ELR (cell line): ENCODE results near the gene SCN5A.
"Not testable (repeated sequence)": the region's sequence is repeated elsewhere in the genome, so short reads cannot be mapped to it uniquely, and the experiment has no call there.

Experiments
- DNase-seq: peaks from one replicate; pipeline ENCODE4 v3.0.0-alpha.2; 2015; ENCODE audit warnings: low read depth

SCN5A gene

DNA sequence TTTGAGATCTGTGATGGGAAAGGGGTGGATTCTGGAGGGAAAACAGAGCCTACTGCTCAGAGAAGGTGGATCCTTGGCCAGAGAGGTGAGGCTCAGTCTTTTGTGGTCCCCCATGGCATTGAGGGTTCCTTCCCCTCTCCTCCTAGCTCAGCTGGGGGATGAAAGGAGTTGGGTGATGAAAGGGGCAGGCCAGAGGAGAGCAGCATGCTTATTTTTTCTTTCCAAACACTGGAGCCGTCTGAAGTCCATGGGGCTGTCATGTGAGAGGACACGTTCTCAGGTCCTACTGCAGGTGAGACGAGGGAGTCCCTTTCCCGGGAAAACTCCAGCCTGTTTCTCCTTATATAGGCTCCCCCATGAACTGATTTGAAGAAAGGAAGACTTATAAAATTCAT lies 71.4 kb downstream of the SCN5A start:
- DNase-seq = no peak

DNA sequence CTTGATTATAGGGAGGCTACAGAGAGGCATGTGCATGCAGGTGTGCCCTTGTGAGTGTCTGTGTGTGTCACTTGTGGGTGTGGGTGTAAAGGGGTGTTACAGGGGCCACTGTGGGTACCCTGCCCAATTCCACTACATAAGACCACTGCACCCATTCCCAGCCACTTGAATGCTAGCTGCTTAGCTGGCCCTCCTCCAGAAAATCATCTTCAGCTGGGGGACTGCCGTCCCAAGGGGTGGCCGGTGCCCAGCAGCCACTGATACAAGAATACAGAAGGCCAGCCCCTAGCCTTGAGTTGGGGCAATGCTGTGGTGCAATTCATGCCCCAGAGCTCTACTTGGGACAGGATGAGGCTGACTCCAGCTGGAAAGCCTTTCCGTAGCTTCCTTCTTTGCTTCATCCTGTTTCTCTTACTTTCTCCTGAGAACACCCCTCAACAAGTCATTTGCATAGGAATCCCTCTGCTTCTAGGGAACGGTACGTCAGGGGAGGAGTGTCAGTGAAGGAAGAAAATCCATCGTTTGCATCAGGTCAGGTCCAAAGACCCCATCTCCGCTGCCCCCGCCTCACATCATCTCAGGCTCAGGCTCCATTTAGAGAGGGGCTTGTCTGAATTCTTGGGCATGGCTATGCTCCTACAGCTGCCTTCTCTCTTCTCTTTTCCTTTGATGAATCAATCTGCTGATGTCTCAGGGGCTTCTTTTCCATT lies 72.0 kb downstream of the SCN5A start:
- DNase-seq = no peak

DNA sequence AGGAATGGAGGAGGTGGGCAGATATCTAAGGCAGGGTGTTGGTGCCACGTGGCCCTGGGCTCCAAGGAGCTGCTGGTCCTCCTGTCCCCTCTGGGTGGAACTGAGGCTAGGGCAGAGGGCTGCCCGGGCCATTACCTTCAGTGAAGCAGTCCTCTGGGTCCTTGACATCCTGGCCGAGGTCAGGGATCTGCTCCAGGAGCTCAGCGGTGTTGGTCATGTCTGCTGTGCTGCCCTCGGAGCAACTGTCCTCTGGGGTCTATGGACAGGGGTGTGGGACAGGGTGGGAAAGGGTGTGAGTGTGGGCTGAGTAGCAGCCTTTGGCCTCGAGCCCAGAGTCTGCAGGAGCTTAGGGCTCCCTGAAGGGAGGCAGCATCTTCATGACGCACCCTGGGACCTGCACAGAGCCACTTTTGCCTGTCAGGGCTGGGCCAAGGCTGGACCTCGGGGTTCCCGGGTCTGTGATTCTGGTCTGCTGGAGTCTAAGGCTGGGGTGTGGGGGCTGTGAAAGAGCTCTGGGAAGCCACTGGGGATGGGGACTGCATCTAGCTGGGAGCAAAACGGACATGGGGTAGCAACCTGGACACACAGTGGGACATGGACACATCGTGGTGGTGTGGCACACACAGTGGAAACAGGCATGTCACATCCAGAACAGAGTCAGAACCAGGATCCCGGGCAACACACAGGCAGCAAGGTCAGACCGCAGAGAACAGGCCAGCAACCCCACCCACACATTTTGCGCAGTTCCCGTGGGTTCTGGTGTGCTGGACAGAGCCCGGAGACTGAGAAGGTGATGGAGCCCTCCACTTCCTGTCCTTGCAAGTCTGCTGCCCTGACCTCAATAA lies 72.7 kb downstream of the SCN5A start:
- no peak for DNase-seq

DNA sequence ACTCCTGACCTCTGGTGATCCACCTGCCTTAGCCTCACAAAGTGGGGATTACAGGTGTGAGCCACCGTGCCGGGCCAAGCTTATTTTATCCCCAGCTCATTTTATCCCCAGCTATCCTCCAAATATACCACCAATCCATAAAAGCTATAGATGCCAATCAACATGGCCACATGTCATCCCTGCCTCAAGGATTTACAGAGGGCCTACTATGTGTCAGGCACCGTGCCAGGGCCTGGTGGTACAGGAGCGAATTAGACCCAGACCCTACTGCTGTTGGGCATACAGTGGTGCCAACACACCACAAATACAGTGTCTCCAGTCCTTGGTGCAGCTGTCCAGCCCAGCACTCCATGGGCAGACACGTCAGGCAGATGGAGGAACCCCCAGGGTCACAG lies 73.4 kb downstream of the SCN5A start:
- no peak for DNase-seq

DNA sequence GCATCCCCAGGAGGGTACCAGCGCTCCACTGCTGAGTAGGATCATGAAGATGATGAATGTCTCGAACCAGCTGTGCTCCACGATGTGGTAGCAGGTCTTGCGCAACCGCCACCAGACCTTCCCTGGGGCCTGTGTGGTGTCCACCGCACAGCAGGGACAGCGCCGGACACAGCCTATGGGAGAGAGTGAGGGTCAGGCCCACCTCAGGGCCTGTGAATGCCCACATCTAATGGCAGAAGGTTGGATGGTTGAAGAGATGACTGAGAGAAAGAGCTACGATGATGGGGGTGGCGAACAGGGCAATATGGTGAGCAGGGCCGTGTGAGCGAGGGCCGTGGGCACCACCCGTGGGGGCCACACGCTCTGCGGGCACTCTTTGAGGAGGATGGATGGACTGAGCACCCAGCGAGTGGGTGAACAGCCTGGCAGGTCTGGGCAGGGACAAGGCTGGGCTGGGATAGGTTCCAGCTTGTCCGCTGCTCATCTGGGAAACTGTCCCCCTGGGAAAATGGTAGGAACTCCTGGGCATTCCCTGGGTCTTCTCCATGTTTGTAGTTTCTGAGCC lies 74.1 kb downstream of the SCN5A start:
- no peak for DNase-seq

DNA sequence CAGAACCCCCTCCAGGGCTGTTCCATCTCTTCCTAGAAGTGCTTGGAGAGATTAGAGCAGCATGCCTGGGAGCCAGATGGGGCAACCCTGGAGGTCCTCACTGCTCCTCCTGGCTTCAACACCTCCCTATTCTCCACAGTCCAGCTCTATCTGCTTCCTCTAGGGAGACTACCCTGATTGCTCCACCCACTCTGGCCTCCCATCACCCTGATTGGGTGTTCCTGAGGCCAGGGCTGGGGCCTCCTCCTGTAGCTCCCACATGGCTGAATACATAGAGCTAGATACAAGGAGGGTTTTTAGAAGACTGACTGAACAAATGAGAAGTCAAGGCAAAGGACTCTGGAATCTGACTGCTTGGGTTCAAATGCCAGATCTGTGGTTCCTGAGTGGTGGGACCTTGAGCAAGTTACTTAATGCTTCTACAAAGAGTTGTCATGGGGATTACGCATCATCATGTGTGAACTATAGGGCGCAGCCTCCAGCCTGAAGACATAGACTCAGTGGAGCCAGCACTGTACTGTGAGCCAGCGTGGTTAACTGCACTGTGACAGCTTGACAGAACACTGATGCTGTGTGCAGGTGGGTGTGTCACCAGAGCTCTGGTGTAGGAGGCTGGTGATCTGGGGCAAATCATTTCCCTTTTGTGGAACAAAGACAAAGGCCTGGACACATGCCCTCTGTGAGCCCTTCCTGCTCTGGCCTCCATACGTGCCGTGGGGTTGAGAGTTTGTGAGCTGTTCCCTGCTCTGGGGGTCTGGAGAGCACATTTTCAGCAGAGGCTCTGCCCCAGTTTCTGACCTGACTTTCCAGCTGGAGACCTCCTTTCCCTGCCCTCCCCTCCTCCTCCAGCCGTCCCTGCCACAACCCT lies 74.8 kb downstream of the SCN5A start:
- peak; percentile 21 for DNase-seq

DNA sequence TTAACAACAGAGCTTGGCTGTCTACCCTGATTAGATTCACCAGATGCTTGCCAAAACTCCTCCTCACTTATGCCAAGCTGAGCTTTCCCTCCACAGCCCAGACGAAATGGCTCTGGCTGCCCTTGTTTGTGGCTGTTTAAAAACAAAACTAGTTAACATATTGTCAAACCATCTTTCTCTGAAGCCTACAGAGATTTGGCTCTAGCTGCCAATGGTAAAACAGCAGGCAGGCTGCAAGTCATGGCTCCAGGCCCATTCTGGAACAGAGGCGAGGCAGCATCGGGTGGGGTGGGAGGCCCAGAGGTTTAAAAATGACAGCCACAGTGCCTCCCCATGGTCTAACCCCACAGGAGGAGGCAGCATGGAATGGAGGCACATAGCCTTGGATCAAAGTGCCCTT lies 75.9 kb downstream of the SCN5A start:
- DNase-seq = no peak

DNA sequence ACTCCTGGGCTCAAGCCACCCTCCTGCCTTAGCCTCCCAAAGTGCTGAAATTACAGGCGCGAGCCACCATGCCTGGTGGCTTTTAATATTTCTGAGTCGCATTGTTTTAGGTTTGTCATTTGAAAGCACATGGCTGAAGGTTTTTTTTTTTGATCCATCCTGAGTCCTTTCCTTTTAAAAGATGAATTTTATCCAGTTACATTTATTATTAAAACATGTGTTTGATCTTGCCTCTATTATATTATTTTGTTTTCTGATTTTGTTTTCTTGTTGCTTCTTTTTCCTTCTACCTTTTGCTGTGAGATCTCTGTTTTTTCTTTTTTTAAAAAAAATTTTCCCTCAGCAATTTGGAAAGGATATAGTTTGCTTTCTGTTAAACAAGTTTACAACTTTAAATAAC lies 76.4 kb downstream of the SCN5A start:
- no peak for DNase-seq

DNA sequence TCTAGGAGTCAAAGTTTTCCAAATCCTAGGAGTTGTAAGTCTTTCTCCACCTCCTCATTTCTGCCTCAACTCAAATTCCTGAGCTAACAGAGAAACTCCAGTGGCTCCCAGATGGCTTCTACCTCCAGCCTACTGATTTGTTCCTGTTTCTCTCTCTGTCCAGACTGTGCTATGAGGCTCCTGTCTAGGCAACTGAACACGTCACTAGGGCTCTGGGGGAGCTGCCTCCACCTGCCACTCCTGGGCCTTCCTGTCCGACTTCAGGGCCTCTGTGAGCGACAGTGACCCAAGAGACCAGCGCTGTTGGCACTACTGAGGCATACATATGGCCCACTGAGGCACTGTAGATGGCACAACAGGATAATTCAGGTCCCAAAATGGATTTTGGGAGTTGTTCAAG lies 82.0 kb downstream of the SCN5A start:
- no peak for DNase-seq

DNA sequence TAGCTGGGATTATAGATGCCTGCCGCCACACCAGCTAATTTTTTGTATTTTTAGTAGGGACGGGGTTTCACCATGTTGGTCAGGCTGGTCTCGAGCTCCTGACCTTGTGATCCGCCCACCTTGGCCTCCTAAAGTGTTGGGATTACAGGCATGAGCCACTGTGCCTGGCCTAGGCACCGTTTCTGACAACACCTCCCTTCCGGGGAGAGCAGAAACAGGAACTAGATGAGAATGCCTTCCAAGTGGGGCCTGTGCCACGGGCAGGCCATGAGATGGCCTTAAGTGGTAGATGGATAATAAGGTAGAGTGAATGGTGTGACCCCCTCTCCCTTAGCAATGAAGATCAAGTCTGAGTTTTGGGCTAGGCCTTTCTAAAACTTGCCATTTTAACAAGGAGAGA lies 82.7 kb downstream of the SCN5A start:
- DNase-seq = not testable (repeated sequence)

DNA sequence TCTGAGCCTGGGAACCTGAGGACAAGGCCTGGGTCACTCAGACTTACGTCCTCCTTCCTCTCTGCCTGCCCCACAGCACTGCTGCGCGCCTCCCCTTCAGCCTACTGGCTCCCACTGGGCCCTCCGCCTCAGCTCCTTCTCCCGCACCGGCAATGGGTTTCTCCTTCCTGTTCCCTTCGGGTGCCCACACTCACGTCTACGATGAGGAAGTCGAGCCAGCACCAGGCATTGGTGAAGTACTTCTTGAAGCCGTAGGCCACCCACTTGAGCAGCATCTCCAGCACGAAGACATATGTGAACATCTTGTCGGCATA lies 83.3 kb downstream of the SCN5A start:
- no peak for DNase-seq

DNA sequence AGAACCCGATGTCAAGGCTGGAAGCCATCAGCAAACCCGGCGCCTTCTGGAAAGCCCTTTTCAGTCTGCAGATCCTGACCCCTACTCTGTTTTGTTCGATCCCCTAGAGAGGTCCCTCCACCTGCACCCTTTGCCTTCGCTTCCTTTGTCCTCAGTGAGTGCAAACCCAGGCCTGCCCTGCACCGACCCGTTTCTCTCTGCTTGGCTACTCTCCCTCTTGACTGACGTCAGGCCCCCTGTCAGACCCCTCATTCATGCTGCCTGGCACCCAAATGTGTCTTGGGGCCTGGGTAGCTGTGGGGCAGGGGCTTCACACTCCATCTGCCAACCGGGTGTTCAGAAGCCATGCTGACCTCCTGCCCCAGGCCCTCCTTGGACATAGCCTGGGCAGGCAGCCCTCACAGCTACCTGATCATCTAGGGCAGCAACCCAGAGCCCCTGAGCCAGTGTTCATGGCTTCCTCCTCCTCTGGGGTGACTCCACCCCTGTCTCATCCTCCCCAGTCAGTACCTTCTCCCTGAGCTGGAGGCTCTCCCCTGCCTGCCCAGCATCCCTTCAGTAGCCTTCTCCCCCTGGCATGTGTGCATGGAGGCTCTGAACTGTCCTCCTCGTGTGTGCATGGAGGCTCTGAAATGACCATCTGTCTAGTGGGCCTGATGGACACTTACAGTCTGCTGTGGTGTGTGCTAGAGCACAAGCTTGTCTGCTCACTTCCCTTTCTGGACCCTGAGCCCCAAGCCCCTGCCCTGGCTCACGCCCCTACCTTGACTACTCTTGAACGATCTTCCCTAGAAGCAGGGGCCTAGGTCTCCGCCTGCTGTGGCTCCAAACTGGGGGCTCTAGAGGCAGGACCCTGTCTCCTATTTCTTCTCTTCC lies 83.9 kb downstream of the SCN5A start:
- DNase-seq = no peak

DNA sequence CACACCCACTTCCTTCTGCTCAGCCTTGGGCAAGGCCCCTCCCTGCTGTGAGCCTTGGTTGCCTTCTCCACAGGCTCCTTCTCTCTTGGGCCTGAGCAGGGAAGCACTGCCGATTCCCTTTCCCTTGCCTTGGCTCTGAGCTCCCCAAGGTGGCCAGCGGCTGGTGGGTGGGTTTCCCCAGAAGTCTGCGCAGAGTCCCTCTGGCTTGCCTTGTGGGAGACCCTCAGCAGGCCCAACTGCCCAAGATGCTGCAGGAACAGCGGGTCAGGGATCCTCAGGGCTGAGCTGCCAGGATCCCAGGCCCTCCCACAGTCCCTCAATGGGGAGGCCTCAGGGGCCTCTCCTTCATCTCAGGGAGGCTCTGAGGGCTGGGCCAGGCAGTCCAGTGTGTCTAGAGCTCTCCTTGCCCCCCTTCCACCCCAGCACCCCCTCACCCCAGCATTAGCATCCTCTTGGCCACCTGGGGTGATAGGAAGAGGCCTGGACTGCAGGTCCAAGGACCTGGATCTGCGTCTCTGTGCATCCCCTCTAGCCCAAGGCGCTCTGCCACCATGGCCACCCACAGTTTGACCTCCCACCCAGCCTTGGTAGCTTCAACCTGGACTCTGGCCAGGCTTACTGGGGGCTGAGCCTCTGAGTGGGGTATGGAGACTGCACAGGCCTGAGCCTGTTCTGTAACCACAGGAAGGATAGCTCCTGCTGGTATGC lies 84.7 kb downstream of the SCN5A start:
- no peak for DNase-seq

DNA sequence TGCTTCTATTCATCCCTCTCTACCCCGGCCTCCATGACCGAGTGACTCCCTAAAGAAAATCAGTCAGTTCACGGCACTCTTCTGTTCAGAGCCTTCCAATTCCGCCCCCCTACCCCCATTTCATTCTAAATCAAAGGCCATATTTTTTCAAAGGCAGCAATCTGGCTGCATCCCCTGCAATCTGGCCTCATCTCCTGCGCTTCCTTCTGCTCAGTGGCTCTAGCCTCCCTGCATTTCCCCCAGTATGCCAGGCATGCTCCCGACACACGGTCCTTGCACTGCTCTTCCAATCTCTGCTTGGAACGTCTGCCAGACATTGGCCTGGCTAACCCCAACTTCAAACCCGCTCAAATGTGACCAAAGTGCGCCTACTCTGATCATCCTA lies 85.6 kb downstream of the SCN5A start:
- DNase-seq = no peak

DNA sequence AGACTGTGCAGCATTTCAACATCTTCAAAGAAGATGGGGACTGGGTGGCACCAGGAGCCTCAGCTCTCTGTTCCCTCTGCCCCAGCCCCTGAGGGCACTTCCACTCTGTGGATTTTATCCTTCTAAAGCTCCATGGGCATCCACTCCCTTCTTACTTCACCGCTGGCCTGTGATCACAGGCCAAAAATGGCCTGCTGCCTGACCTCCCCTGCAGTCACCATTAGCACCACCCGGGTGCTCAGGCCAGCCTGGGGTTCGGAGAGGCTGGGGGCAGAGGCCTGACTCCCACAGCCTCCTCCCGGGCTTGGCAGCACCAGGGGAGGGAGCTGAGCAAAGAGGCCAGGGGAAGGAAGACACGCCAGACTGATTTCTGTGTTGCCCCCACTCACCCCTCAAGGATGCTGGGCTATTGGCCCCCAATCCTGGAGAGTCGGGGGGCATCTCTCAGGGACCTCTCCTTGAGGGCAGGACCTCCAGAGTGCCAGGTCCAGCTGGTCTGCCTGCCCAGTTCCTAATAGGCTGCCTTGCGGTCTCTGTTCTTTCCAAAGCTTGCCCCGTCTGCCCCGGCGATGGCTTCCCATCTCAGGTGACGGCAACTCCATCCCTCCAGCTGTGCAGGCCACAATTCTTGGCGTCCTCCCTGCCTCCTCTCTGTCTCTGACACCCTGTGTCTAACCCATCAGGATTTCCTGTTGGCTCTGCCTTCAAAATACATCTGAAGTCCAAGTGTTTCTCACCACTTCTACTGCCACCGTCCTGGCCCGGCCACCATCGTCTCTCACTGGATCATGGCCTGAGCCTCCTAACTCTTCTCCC lies 86.2 kb downstream of the SCN5A start:
- no peak for DNase-seq

DNA sequence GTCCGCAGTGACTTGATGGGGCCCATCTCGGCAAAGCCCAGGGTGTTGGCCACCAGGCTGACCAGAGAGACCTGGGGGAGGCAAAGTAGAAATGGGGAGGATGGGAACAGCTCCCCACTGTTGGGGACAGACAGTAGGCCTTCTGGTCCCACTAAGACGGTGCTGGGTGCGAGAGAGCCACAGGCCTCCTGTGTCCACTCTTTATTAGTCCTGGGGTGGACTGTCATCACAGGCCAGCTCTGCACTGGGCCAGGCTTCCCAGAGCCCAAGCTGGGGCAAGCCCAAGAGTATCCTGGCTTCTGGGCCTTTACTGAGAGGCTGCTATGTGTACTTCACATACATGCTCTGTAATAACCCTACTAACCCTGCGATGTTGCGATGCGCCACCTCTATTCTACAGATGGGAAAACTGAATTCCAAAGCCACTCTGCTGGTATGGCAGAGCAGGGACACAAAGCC lies 87.0 kb downstream of the SCN5A start:
- no peak for DNase-seq

DNA sequence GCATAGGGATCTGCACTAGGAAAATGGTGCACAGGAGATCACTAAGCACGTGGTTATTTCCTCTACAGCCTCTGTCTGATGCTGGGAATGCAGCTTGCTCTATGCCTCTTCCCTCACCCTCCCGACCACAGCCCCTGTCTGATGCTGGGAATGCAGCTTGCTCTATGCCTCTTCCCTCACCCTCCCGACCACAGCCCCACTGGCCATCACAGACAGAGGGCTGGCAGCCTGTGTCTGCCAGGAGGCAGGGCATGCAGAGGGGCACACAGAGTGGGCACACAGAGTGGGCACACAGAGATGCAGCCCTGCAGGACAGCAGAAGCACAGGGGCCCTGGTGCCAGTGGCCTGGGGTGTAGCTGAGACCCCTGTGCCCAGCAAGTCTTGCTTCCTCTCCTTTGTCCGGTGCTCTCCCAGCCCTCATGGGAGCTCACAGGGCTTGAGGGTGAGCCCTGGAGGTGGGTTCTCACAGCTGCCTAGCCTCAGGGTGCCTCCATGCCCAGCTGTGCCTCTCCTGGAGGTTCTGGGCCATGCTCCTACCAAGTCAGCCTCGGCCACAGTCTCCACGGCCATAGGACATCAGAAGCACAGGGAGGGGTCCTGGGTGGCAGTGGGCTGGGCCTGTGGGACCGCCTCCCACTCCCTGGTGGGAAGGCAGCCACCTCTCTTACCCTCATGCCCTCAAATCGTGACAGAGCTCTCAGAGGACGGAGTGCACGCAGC lies 87.6 kb downstream of the SCN5A start:
- no peak for DNase-seq

DNA sequence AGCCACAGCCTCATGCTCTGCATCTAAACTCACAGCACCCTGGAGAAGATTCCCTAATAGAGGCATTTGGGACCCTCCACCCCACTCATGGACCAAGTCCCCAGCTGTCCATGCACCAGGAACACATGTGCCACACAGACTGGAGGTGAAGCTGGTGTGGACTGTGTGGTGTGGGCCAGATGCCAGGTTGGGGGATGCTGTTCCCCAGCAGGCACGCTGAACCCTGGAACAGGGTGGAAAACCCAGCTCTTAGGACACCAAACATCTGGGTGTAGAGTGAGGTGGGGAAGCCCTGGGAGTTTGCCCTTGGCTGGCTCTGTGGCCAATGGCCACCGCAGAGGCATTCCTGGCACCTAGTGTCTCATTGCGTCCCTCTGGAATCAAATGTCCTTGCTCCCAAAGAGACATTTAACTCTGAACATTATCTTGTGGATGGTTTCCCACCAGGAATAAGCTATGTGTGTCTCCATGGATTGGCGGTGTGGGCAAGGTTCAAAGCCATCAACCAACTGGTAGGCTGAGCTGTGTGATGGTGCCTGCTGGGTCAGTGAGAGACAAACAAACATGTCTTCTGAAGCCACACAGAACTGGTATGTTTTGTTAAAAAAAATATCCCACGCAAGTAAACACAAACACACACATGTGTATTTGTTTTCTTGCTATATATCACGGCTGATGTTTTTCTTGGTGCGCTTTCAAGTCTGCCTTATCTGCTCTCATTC lies 88.3 kb downstream of the SCN5A start:
- DNase-seq = no peak

DNA sequence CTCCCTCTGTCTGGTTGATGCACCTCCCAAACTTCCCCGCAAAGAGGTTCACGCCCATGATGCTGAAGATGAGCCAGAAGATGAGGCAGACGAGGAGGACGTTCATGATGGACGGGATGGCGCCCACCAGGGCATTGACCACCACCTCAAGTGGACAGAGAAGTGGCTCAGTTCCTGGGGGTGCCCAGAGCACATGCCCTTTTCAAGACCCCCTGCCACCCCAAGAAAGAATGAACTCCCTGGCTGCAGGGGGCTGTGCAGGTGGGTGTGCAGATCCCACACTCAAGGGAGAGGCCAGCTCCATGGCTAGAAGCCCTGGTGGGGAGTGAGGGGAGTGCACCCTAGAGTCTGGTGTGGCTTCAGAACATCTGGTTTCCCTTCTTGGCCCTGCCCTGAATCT lies 89.2 kb downstream of the SCN5A start:
- DNase-seq = no peak
